Cardiac septum (tissue), 1 donor: ENCODE results near the gene RTN4R. TPM values are rescaled to one million over a fixed set of nuclear protein-coding genes. Genes with fewer than 3 reads are reported as not detected.

Experiments used
- DNase-seq: peaks from one replicate; pipeline ENCODE4 v3.0.0-alpha.2; 2020; ENCODE audit warnings: low spot score
- intact Hi-C: fragments of 100-400 bp; cut with DNase I; formaldehyde crosslinking; loops from one replicate; pipeline ENCODE4 v1.14.0; 2022
- total RNA-seq: library from RNA; stranded (reverse); fragmentation: NEBNext Ultra II Directional; extraction: Animal tissue kit (Norgen Biotek cat#: 25700); gene quantifications from one replicate; pipeline ENCODE4 v1.2.1, GENCODE V29; 2021
- donor health status: DM: no; HTN: no; CAD: no.

RTN4R gene
- total RNA-seq, 1 donor from 2014 or later = 1.0 TPM

- no peak for DNase-seq
- intact Hi-C loops = no loop called here
These were observed 43.0 kb downstream of the RTN4R start for GRCh38 chr22:20224917-20225692.

GRCh38 chr22:20224256-20224626, 43.9 kb downstream of the RTN4R start:
- DNase-seq = no peak
- intact Hi-C loops = no loop called here

GRCh38 chr22:20223421-20224255, 44.5 kb downstream of the RTN4R start:
- no peak for DNase-seq
- intact Hi-C loops = no loop called here

- DNase-seq = no peak
- intact Hi-C loops = no loop called here
These were observed 45.2 kb downstream of the RTN4R start for GRCh38 chr22:20222764-20223420.

GRCh38 chr22:20221421-20222340, 46.4 kb downstream of the RTN4R start:
- DNase-seq = no peak
- intact Hi-C loops = no loop called here

- intact Hi-C loops = no loop called here
These were observed 47.5 kb downstream of the RTN4R start for GRCh38 chr22:20220629-20221026.

GRCh38 chr22:20219667-20220628, 48.2 kb downstream of the RTN4R start:
- intact Hi-C loops = no loop called here
- DNase-seq = no peak

More at GRCh38 chr22:20220629-20221026, 47.5 kb downstream of the RTN4R start:
- no peak for DNase-seq

GRCh38 chr22:20218987-20219386, 49.1 kb downstream of the RTN4R start:
- intact Hi-C loops = no loop called here
- no peak for DNase-seq

GRCh38 chr22:20218326-20218872, 49.7 kb downstream of the RTN4R start:
- DNase-seq = no peak
- intact Hi-C loops = no loop called here

GRCh38 chr22:20217563-20217962, 50.6 kb downstream of the RTN4R start:
- DNase-seq = no peak
- intact Hi-C loops = no loop called here

- intact Hi-C loops = no loop called here
- no peak for DNase-seq
These were observed 51.1 kb downstream of the RTN4R start for GRCh38 chr22:20216863-20217499.

- DNase-seq = no peak
- intact Hi-C loops = no loop called here
These were observed 52.4 kb downstream of the RTN4R start for GRCh38 chr22:20215742-20216141.

GRCh38 chr22:20214853-20215252, 53.3 kb downstream of the RTN4R start:
- DNase-seq = no peak
- intact Hi-C loops = no loop called here

GRCh38 chr22:20213833-20214708, 54.0 kb downstream of the RTN4R start:
- intact Hi-C loops = no loop called here
- no peak for DNase-seq

- intact Hi-C loops = no loop called here
These were observed 55.1 kb downstream of the RTN4R start for GRCh38 chr22:20212754-20213699.

More at GRCh38 chr22:20212754-20213699, 55.1 kb downstream of the RTN4R start:
- no peak for DNase-seq
